ENCODE results near the gene HOXA1. TPM values are rescaled to one million over a fixed set of nuclear protein-coding genes. Genes with fewer than 3 reads are reported as not detected.

Gene HOXA1
- polyA plus RNA-seq, 2 of the 4 experiments (the other 2 are of a cell fraction), result 2.8 to 5.0 TPM

DNA sequence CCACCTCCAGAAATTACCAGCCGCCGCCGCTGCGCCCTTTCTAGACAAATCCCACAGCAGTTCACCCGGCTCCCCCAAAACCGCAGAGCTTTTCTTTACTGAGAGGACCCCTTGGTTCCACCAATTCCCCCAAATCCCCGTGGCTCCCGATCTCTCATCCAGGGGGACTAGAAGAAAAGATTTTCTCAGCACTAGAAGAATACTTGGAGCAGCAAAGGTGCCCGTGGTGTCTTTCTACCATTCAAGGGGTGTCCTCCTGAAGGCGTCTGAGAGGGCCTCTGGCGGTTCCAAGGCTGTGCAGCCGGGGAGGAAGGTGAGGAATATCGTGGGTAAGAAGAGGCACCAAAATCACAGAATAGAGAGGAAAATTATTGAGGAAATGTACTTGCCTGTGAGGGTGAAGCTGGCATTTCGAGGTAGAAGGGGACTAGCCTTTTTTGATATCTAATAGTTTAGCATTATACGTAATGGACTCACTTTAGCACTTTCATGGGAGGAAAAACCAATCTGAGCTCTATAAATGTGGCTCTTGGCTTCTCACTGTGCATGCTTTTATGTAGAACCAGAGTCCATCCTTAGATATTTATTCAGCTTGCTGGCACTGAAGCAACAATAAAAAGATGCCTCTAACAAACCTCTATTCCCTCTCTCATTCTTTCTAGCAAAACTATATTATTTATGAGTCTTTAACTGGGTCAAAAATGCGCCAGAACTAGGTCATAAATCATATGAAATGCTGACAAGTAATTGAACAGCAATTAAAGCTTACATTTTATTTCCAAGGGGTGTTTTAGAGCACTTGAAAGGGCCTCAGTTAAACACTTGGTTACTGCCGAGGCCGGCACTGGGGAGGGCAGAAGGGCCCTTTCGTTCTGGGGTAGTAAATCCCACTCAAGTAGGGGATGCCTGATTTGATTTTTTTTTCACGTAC is 20.5 kb upstream of the HOXA1 start:
- Histone ChIP-seq H3K9me3 (no peaks in the 10 kb centered on the region), H3K4me3 (peak overlapping the region; percentile 44), H3K4me2 (peak overlapping the region; percentile 88), H3K4me1 (peaks cover 59% of the 10 kb centered on the region), H3K27ac (peak overlapping the region; percentile 83 to 90)
- TF ChIP-seq, protein P1, sequence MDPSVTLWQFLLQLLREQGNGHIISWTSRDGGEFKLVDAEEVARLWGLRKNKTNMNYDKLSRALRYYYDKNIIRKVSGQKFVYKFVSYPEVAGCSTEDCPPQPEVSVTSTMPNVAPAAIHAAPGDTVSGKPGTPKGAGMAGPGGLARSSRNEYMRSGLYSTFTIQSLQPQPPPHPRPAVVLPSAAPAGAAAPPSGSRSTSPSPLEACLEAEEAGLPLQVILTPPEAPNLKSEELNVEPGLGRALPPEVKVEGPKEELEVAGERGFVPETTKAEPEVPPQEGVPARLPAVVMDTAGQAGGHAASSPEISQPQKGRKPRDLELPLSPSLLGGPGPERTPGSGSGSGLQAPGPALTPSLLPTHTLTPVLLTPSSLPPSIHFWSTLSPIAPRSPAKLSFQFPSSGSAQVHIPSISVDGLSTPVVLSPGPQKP (IDR thresholded peaks at IDR 0.05; ENCODE audit: low read depth, low read length), result no peak
- TF ChIP-seq, protein P2, sequence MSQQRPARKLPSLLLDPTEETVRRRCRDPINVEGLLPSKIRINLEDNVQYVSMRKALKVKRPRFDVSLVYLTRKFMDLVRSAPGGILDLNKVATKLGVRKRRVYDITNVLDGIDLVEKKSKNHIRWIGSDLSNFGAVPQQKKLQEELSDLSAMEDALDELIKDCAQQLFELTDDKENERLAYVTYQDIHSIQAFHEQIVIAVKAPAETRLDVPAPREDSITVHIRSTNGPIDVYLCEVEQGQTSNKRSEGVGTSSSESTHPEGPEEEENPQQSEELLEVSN (IDR thresholded peaks at IDR 0.05; ENCODE audit: borderline replicate concordance, low read depth), result no peak
- TF ChIP-seq EHF (CRISPR knock-in tag; IDR thresholded peaks at IDR 0.05) (no peak), HEYL (CRISPR knock-in tag; IDR thresholded peaks at IDR 0.05) (no peak), BHLHE40 (IDR thresholded peaks at IDR 0.05; ENCODE audit: low read depth, low read length) (no peak), NFE2L2 (conservative IDR thresholded peaks at IDR 0.05; ENCODE audit: low read length) (no peak), TP53 (CRISPR knock-in tag; IDR thresholded peaks at IDR 0.05) (no peak), NPAS2 (CRISPR knock-in tag; IDR thresholded peaks at IDR 0.05; ENCODE audit: borderline replicate concordance) (no peak), SMC3 (IDR thresholded peaks at IDR 0.05) (no peak), HOXB13 (CRISPR knock-in tag; IDR thresholded peaks at IDR 0.05; ENCODE audit: low read depth) (no peak), RFX5 (IDR thresholded peaks at IDR 0.05) (no peak), CBX2 (IDR thresholded peaks at IDR 0.05; ENCODE audit: borderline replicate concordance, low read depth) (no peak), JUNB (IDR thresholded peaks at IDR 0.05) (no peak), RARB (CRISPR knock-in tag; IDR thresholded peaks at IDR 0.05) (no peak), RCOR1 (IDR thresholded peaks at IDR 0.05; ENCODE audit: low read depth, low read length) (no peak), GATA3 (IDR thresholded peaks at IDR 0.05; ENCODE audit: borderline replicate concordance) (no peak), RAD21 (conservative IDR thresholded peaks at IDR 0.05 in 1 of 2, IDR thresholded peaks at IDR 0.05 in 1 of 2) (no peak)
- TF ChIP-seq, protein P3, sequence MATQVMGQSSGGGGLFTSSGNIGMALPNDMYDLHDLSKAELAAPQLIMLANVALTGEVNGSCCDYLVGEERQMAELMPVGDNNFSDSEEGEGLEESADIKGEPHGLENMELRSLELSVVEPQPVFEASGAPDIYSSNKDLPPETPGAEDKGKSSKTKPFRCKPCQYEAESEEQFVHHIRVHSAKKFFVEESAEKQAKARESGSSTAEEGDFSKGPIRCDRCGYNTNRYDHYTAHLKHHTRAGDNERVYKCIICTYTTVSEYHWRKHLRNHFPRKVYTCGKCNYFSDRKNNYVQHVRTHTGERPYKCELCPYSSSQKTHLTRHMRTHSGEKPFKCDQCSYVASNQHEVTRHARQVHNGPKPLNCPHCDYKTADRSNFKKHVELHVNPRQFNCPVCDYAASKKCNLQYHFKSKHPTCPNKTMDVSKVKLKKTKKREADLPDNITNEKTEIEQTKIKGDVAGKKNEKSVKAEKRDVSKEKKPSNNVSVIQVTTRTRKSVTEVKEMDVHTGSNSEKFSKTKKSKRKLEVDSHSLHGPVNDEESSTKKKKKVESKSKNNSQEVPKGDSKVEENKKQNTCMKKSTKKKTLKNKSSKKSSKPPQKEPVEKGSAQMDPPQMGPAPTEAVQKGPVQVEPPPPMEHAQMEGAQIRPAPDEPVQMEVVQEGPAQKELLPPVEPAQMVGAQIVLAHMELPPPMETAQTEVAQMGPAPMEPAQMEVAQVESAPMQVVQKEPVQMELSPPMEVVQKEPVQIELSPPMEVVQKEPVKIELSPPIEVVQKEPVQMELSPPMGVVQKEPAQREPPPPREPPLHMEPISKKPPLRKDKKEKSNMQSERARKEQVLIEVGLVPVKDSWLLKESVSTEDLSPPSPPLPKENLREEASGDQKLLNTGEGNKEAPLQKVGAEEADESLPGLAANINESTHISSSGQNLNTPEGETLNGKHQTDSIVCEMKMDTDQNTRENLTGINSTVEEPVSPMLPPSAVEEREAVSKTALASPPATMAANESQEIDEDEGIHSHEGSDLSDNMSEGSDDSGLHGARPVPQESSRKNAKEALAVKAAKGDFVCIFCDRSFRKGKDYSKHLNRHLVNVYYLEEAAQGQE (IDR thresholded peaks at IDR 0.05), result no peak
- TF ChIP-seq, protein P4, sequence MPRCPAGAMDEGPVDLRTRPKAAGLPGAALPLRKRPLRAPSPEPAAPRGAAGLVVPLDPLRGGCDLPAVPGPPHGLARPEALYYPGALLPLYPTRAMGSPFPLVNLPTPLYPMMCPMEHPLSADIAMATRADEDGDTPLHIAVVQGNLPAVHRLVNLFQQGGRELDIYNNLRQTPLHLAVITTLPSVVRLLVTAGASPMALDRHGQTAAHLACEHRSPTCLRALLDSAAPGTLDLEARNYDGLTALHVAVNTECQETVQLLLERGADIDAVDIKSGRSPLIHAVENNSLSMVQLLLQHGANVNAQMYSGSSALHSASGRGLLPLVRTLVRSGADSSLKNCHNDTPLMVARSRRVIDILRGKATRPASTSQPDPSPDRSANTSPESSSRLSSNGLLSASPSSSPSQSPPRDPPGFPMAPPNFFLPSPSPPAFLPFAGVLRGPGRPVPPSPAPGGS (IDR thresholded peaks at IDR 0.05), result no peak
- POLR2A ChIA-PET, result interaction anchor here (0.8 to 5.1 kb wide), 4 partner anchors 15 to 253 kb away, joined by 3 to 34 read pairs (median 12); partner anchors contain the start of genes HOXA4 and SKAP2
- ATAC-seq, result no peak
- no peak for DNase-seq (ENCODE audit: low read depth in 1 of 2, low spot score in 1 of 2)
- CTCF ChIA-PET, result interaction anchor here (0.7 to 3.6 kb wide), 14 partner anchors 14 to 262 kb away, joined by 3 to 18 read pairs (median 4); partner anchors contain the start of genes HOXA4 and HOXA5
- FAIRE-seq, result no peak
- WGBS (ENCODE audit: missing lambda C conversion rate), result 17% methylated on average over 20 of the region's 20 CpGs
